GM10266 (cell line): ENCODE measurements around the gene PHTF1.

Source experiments
- DNase-seq: peaks from one replicate; pipeline ENCODE4 v3.0.0; 2012; ENCODE audit errors: extremely low spot score
- TF ChIP-seq, protein P1 (sequence below): IDR thresholded peaks from 2 replicates; pipeline ENCODE4 v1.5.1; 2012; ENCODE audit warnings: mild to moderate bottlenecking, low read depth; ENCODE audit not compliant: control insufficient read depth, insufficient read depth; ENCODE audit errors: missing control alignments

The PHTF1 gene

DNA sequence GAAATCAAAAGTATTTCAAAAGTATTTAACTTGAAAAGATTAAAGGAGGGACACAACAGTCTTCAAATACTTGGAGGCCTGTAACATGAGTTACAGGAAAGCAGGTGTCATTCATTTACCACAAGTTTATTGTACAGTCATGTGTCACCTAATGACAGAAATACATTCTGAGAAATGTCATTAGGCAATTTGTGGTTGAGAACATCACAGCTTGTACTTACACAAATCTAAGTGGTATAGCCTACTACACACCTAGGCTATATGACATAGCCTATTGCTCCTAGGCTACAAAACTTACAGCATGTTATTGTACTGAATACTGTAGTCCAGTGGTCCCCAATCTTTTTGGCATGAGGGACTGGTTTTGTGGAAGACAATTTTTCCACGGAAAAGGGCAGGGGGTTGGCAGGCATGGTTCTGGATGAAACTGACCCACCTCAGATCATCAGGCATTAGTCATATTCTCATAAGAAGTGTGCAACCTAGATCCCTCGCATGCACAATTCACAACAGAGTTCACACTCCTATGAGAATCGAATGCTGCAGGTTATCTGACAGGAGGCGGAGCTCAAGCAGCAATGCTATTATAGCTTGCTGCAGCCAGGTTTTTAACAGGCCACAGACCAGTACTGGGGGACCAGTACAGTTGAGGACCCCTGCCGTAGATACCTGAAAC lies 25.0 kb upstream of the PHTF1 start:
- TF ChIP-seq, protein P1, sequence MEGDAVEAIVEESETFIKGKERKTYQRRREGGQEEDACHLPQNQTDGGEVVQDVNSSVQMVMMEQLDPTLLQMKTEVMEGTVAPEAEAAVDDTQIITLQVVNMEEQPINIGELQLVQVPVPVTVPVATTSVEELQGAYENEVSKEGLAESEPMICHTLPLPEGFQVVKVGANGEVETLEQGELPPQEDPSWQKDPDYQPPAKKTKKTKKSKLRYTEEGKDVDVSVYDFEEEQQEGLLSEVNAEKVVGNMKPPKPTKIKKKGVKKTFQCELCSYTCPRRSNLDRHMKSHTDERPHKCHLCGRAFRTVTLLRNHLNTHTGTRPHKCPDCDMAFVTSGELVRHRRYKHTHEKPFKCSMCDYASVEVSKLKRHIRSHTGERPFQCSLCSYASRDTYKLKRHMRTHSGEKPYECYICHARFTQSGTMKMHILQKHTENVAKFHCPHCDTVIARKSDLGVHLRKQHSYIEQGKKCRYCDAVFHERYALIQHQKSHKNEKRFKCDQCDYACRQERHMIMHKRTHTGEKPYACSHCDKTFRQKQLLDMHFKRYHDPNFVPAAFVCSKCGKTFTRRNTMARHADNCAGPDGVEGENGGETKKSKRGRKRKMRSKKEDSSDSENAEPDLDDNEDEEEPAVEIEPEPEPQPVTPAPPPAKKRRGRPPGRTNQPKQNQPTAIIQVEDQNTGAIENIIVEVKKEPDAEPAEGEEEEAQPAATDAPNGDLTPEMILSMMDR: no peak
- DNase-seq: peak; percentile 16

DNA sequence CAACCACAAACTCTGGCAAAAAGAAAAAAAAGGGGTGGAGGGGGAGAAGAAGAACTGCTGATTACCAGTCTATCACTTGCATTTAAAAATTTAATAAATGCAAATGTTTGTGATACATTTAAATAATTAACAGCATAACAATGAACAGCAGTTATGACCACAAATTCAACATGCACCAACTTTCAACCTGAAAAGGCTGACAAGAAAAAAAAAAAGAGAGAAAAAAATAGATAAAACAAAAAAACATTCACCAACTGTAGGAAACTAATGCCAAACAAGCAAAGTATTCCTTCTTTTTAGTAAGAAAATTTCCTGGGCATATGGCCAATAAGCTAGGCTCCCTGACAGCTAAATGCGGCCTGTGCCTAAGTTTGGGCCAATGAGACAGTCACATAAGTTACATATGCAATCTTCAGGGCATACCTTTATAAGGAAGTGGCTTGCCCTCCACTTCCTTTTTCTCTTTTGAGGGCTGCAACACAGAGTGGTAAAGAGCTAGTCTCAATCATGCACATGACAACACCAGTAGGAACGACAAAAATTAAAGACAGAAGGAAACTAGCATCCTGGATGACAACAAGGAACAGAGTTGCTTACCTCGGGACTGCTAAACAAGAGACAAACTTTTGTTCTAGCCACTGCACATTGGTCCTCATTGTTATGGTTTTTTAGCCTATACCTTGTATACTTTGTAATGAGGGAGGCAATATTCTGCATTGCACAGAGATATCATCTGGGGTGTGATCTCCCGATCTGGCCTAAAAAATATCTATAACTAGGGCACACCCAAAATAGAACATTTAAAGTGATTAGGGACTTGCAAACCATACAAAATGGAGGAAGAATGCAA lies 24.2 kb upstream of the PHTF1 start:
- DNase-seq: no peak
- TF ChIP-seq, protein P1: no peak

DNA sequence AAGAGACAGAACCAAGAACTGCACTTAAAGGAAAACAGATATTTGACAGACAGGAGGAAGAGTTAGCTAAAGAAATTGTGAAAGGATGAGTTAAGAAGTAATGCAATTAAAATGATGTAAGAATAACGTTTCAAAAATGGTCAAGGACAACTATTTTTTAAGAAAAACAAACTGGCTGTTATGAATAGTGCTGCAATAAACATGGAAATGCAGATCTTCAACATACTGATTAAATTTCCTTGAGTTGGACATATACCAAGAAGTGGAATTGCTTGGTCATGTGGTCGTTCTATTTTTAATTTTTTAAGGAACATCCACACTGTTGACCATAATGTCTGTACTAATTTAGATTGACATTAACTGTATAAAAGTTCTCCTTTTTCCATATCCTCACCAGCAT lies 23.1 kb upstream of the PHTF1 start:
- TF ChIP-seq, protein P1: no peak

DNA sequence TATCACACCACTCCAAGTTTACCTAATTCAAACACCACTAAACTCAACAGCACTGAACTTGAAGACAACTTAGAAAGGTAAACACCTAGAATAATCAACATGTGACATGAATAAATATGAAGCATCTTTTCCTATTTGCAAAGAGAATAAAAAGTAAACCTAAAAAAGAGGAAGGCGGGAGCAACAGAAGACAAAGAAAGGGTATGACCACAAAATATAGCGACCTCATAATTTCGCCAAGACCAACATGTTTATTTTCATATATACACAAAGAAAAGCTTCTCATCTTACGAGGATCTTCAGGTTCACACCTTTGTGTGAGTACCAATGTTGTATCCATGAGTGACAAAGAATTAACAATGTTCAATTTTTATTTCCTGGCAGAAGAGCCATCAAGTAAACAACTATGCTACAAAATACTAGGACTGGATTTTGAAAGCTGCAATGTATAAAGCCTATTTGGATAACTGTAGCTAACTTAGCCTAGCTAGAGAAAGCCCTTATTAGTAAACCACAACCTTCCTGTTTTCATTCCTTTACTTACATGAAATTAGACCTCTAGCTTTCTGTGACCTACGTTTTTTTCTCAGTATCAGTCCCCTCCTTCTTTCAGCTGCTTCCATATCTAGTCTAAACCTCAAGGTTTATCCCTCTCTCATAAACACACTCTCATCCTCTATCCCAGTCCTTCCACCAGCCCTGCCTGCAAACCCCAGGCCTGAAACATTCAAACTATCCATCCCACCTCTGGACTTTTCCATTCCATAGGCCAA lies 21.3 kb upstream of the PHTF1 start:
- TF ChIP-seq, protein P1: no peak
- no peak for DNase-seq

More for the DNA sequence above, 23.1 kb upstream of the PHTF1 start:
- DNase-seq: no peak

DNA sequence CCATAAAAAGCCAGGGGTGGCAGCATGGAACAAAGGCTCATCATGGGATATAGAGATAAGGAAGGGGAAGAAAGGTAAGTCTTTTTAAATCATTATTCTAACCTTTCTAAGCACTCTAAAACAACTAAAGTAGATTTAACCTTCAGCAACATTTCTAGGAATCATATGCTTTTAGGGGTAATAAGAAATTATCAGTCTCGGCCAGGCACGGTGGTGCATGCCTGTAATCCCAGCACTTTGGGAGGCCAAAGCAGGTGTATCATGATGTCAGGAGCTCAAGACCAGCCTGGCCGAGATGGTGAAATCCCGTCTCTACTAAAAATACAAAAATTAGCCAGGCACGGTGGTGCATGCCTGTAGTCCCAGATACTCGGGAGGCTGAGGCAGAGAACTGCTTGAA lies 20.3 kb upstream of the PHTF1 start:
- TF ChIP-seq, protein P1: no peak
- DNase-seq: no peak

DNA sequence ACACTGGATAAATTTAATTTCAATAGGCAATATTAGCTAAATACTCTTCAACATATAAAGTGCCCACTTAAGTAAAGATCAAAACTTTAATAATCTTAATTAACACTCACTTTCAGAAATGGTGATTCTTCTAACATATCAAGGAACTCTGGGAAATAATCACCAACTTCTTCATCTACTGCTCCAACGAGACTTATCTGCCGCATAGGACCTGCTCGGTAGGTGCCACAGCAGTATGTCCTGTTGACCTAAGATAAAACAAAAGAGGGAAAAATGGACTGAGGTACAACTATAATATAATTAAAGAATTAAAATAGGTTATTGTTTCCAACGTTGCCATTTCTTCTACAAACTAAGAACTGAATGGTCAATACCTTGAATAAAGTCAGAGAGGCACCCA lies 18.3 kb upstream of the PHTF1 start:
- TF ChIP-seq, protein P1: no peak
- DNase-seq: no peak
